GM23338 (cell line): ENCODE measurements around the gene YES1.
"Not testable (repeated sequence)": the region's sequence is repeated elsewhere in the genome, so short reads cannot be mapped to it uniquely, and the experiment has no call there.

Experiments
- EZH2 ChIP-seq: fragments of 200-600 bp; sonication (generic); IDR thresholded peaks from one replicate; pipeline ENCODE4 v1.8.0; 2017; ENCODE audit warnings: antibody characterized with exemption, mild to moderate bottlenecking, low read depth; ENCODE audit not compliant: unreplicated experiment
- EZH2phosphoT487 ChIP-seq: fragments of 200-600 bp; sonication (generic); IDR thresholded peaks from one replicate; pipeline ENCODE4 v1.8.1; 2018; ENCODE audit warnings: antibody characterized with exemption; ENCODE audit not compliant: unreplicated experiment
- TF ChIP-seq, protein P1 (sequence below), 2 experiments: fragments of 200-600 bp in 1 of 2; sonication (generic) in 1 of 2; conservative IDR thresholded peaks; 2 replicates each; pipeline versions ENCODE4 v1.5.1 to v1.6.1; 2016 to 2017; ENCODE audit warnings: antibody characterized with exemption in 2 of 2, low read depth in 2 of 2, mild to moderate bottlenecking in 2 of 2, moderate library complexity in 1 of 2
- TF ChIP-seq, protein P2 (sequence below): IDR thresholded peaks from 2 replicates; pipeline ENCODE4 v1.6.1; 2016; ENCODE audit warnings: antibody characterized with exemption

DNA sequence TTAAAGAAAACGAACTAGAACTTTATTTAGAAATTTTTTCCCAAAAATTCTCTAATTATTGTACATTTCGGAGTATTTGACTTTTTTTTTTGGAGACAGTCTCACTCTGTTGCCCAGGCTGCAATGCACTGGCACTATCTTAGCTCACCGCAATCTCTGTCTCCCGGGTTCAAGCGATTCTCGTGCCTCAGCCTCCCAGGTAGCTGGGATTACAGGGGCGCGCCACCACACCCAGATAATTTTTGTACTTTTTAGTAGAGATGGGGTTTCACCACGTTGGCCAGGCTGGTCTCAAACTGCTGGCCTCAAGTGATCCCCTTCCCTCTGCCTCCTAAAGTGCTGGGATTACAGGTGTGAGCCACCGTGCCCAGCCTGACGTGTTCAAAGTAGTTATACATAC is 2.8 kb downstream of the YES1 start:
- TF ChIP-seq EZH2, EZH2phosphoT487: not testable (repeated sequence)
- TF ChIP-seq, protein P1, sequence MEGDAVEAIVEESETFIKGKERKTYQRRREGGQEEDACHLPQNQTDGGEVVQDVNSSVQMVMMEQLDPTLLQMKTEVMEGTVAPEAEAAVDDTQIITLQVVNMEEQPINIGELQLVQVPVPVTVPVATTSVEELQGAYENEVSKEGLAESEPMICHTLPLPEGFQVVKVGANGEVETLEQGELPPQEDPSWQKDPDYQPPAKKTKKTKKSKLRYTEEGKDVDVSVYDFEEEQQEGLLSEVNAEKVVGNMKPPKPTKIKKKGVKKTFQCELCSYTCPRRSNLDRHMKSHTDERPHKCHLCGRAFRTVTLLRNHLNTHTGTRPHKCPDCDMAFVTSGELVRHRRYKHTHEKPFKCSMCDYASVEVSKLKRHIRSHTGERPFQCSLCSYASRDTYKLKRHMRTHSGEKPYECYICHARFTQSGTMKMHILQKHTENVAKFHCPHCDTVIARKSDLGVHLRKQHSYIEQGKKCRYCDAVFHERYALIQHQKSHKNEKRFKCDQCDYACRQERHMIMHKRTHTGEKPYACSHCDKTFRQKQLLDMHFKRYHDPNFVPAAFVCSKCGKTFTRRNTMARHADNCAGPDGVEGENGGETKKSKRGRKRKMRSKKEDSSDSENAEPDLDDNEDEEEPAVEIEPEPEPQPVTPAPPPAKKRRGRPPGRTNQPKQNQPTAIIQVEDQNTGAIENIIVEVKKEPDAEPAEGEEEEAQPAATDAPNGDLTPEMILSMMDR (conservative IDR thresholded peaks at IDR 0.05; ENCODE audit: low read depth in 2 of 2): not testable (repeated sequence)
- TF ChIP-seq, protein P2, sequence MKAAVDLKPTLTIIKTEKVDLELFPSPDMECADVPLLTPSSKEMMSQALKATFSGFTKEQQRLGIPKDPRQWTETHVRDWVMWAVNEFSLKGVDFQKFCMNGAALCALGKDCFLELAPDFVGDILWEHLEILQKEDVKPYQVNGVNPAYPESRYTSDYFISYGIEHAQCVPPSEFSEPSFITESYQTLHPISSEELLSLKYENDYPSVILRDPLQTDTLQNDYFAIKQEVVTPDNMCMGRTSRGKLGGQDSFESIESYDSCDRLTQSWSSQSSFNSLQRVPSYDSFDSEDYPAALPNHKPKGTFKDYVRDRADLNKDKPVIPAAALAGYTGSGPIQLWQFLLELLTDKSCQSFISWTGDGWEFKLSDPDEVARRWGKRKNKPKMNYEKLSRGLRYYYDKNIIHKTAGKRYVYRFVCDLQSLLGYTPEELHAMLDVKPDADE: not testable (repeated sequence)
